ENCODE results near the gene SPECC1.
"Not testable (repeated sequence)": the region's sequence is repeated elsewhere in the genome, so short reads cannot be mapped to it uniquely, and the experiment has no call there.

The SPECC1 gene

DNA sequence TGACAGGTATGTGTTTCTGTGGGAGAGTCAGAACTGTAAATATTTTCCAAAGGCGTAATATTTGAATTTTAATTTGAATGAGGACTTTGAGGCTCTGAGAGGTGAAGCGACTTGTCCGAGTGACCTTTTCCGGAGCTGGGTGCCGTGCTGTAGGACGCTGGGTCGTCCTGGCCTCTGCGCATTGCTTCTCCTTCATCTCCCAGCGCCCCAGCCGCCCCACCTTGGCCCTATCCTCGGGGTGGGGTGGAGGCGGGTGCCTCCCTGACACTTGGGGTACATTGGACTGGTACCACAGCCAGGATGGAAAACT, 147.8 kb downstream of the SPECC1 start:
- FAIRE-seq (no peak), DNase-seq (ENCODE audit: insufficient read length, low spot score) (no peak)

- DNase-seq (ENCODE audit: insufficient read length, low spot score) (no peak), FAIRE-seq (no peak)
Observed at GRCh38 chr17:20158580-20158979, 149.4 kb downstream of the SPECC1 start.

- DNase-seq (ENCODE audit: insufficient read length, low spot score) (no peak), FAIRE-seq (no peak)
Observed at GRCh38 chr17:20159406-20160069, 150.4 kb downstream of the SPECC1 start.

DNA sequence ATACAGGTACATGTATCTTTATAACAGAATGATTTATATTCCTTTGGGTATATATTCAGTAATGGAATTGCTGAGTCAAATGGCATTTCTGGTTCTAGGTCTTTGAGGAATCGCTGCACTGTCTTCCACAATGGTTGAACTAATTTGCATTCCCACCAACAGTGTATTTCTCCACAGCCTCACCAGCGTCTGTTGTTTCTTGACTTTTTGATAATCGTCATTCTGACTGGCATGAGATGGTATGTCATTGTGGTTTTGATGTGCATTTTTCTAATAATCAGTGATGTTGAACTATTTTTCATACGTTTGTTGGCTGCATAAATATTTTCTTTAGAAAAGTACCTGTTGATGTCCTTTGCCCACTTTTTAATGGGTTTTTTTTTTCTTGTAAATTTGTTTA, 156.4 kb downstream of the SPECC1 start:
- not testable (repeated sequence) for FAIRE-seq; DNase-seq (ENCODE audit: insufficient read length, low spot score)

DNA sequence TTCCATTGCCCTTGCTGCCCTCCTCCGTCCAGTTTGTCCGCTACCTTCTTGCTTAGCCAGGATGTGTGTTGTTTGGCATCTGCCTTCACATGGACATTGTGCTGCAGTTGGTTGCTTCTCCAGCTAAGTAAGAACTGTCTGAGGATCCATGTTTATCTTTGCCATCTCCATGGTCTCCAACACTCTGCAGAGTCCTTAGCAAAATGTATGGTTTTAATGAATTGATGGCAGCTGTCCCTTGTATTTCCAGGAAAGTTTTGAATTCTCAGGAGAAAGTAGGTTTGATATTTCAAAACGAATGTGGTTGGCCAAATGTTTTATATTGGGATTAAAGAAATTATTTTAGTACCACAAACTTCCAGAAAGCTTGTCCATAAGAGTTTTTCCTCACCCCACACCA, 160.9 kb downstream of the SPECC1 start:
- DNase-seq (ENCODE audit: insufficient read length, low spot score) (no peak), FAIRE-seq (no peak)

DNA sequence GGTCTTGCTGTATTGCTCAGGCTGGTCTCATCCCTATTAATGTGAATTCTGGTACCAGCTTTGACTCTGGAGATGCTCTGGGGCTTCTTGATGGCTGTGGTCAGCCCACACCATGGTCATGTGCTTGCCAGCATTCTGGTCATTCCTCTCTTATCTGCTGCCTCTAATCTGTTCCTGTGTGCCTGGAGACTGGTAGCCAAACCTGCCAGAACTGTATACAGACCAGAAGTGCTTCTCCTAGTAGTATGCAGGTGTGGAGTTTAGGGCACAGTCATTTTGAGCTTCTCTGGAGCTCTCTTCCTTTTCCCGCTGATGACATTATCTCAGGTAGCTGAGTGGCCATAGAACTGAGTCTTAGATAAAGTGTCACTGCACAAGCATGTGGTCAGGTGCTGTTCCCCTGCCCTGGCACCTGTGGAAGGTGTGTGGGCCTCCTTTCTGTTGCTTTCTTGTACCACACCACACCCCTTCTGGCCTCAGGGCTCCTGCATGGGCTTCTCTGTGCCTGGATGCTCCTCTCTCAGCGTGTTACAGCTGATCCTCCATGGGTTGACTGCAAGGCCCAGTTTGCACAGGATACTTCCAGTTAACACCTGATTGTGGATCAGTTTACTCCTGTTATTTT, 162.7 kb downstream of the SPECC1 start:
- DNase-seq (ENCODE audit: insufficient read length, low spot score) (no peak), FAIRE-seq (no peak)

GRCh38 chr17:20172376-20172775, 163.2 kb downstream of the SPECC1 start:
- no peak for DNase-seq (ENCODE audit: insufficient read length, low spot score)
- no peak for FAIRE-seq

- no peak for DNase-seq (ENCODE audit: insufficient read length, low spot score)
- FAIRE-seq = no peak
Observed at GRCh38 chr17:20173091-20173490, 163.9 kb downstream of the SPECC1 start.

- no peak for DNase-seq (ENCODE audit: insufficient read length, low spot score)
- no peak for FAIRE-seq
Observed at GRCh38 chr17:20174588-20175265, 165.6 kb downstream of the SPECC1 start.

- FAIRE-seq (no peak), DNase-seq (ENCODE audit: insufficient read length, low spot score) (no peak)
Observed at GRCh38 chr17:20179041-20179440, 169.9 kb downstream of the SPECC1 start.

DNA sequence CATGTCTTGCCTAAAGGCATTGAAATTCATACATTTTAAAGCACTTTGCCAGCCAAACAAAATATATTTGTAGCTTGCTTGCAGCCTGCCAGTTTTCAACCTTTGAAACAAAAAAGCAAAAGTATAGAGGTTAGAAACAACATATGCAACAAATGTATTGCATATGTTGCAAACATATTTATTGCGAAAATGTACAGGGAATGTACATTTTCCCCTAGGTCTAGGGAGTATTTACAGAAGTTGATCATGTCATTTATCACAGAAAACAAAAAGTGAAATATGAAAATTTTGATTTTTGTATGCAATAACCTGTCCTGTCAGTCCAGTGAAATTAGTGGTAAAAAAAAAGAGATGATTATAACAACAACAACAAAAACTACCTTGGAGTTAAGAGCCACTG, 171.5 kb downstream of the SPECC1 start:
- no peak for DNase-seq (ENCODE audit: insufficient read length, low spot score)
- no peak for FAIRE-seq

- no peak for FAIRE-seq
- DNase-seq (ENCODE audit: insufficient read length, low spot score) = no peak
Observed at GRCh38 chr17:20184181-20184580, 175.0 kb downstream of the SPECC1 start.

DNA sequence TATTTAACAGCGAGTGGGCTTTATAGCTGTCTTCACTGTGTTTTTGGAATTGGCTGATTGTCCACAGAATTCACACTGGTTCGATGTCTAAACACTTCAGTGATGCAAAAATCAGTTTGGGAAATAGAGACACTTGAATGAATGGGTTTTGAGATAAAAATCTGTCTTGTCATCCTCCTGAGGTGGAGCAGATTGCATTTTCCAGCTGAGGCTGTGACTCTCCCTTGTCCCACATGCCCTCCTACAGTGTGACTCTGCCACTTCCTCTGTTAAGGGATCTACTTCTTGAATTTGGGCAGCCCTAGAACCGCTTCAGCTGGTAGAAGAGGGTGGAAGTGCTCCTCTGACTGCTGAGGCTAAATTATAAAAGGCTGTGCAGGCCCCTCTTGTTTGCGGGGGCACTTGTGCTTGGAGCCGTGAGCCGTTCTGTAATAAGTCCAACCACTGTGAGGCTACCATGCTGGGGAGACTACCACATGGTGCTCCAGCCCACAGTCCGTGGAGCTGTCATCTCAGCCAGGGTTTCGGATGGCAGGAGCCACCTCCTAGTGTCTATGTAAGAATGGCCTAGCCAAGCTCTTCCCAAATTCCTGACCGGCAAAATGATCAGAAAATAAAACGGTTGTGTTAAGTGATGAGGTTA, 175.9 kb downstream of the SPECC1 start:
- FAIRE-seq = no peak

GRCh38 chr17:20187049-20187448, 177.9 kb downstream of the SPECC1 start:
- DNase-seq (ENCODE audit: insufficient read length, low spot score) (no peak), FAIRE-seq (no peak)

More for the DNA sequence above, 175.9 kb downstream of the SPECC1 start:
- DNase-seq (ENCODE audit: insufficient read length, low spot score) = no peak

DNA sequence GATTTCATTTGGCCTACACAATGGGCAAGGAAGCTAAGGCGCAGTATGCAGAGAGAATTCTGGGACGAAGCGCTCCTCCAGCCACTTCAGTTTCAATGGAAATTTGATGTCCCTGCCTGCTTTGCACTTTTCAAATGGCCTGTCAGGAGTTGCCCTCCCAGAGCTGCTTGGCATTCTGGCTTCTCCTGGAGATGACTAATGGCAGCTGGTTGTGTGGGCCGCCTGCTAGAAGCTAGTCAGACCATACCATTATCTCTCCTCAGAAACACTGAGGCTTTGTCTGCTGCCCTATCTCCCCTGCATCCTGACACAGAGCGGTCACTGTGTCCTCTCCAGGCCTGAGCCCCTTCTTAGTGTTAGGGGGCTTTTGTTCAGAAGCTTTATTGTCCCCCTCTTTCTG, 180.1 kb downstream of the SPECC1 start:
- DNase-seq (ENCODE audit: insufficient read length, low spot score) = no peak
- no peak for FAIRE-seq

DNA sequence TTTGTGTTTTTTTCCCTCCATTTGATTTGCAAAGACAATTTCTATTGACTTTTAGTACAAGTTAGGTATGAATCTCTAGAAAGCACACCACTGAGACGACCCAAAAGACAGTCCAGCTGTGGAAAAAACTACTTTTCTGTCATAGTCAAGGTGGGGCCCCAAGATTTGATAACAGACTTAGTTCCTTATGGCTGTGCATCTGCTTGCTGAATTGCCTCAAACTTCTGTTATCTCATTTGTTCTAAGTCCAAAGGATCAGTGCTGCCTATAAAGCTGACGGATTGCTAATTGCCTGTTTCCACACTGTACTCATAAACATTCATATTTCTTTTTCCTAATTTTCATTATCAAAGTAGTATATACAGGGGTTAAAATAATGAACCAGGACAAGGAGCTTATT, 180.8 kb downstream of the SPECC1 start:
- FAIRE-seq = no peak
- no peak for DNase-seq (ENCODE audit: insufficient read length, low spot score)

DNA sequence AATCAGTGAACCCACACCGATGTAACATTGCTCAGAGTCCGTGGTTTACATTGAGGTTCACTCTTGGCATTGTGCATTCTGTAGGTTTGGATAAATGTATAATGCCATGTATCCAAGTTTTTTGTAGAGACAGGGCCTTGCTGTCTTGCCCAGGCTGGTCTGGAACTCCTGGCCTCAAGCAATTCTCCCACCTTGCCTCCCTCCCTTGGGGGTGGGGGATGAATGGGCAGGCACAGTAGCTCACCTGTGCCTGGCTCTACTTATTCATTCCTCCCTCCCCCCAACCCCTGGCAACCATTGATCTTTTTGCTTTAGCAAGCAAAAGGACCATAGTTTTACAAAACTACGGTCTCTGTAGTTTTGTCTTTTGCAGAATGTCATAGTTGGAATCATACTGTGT, 181.4 kb downstream of the SPECC1 start:
- DNase-seq (ENCODE audit: insufficient read length, low spot score) (no peak), FAIRE-seq (no peak)

DNA sequence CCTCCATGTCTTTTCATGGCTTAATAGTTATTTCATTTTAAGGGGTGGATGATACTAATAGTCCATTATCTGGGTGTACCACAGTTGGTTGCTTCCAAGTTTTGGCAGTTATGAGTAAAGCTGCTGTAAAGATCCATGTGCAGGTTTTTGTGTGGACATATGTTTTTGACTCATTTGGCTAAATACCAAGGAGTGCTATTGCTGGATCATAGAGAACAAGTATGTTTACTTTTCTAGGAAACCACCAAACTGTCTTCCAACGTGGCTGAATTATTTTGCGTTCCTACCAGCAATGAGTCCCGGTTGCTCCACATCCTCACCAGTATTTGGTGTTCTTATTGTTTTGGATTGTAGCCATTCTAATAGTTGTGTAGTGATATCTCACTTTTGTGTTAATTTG, 181.9 kb downstream of the SPECC1 start:
- FAIRE-seq (no peak), DNase-seq (ENCODE audit: insufficient read length, low spot score) (no peak)

DNA sequence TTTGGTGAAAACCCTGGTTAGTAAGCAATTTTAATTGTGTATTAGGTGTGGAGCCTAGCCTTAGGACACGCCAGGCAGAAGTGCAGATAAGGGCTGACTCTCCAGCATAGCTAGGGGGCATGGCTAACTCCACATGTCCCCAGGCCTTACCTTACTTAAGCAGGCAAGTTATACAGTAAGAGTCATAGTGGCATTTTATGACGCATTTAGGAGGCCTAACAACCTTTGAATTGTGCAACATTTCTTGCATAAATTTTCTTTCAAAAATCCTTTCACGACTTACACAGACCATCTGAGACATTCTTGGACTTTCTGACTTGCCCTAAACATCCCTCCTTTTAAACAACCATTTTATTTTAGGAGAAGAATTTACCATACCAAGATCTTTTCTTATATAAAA, 187.1 kb downstream of the SPECC1 start:
- FAIRE-seq; DNase-seq (ENCODE audit: insufficient read length, low spot score): not testable (repeated sequence)

DNA sequence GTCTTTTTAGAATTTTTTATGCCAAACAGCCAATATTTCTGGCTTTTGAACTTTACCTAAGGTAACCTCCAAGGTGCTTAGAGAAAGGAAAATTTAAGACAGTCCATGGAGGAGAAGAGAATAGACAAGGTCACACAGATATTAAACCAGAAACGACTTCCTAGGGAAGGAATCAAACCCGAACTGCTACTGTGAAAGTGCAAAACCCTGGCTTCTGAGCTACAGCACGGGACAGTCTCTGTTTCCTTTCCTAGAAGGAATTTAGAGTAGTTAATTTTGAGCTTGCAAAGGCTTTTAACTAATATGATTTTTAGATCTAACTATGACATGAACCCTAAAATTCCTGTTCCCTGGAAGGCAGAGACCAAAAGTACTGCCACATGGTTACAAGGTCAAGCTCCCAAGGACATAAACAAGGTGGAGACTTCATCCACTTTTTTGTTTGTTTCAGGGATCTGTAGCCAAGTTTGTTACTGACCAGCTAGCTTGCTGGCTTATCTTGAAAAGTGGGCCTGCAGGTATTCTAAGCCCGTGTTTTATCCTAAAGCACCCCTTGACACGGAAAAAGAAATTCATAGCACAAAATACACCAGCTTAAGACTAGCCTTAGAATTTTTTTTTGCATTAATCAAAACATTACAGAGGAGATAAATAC, 188.2 kb downstream of the SPECC1 start:
- FAIRE-seq (no peak), DNase-seq (ENCODE audit: insufficient read length, low spot score) (no peak)

Measured in GM19239 (cell line).